Calu3 (cell line): ENCODE results near the gene FANCI. TPM values are rescaled to one million over a fixed set of nuclear protein-coding genes. Genes with fewer than 3 reads are reported as not detected.

Source experiments
- BruUV-seq: library from RNA; stranded (reverse); fragments of 400-500 nt; replicated peaks from 2 replicates; lab custom pipeline; 2021; lab: Mats Ljungman, UMichigan
- CTCF ChIA-PET: fragments of 300-600 bp; sonication (Branson Sonifier 250); formaldehyde crosslinking; loops from one replicate; lab custom pipeline; 2022; ENCODE audit warnings: antibody characterized with exemption; lab: Charles Lee
- DNase-seq: peaks from one replicate; pipeline ENCODE4 v3.0.0; 2022
- H3K27ac Mint-ChIP-seq: one replicate; pipeline ENCODE4 v1.8.0; 2022; ENCODE audit warnings: mixed read lengths; ENCODE audit not compliant: unreplicated experiment
- H3K27me3 Mint-ChIP-seq: one replicate; pipeline ENCODE4 v1.8.0; 2022; ENCODE audit warnings: mixed read lengths; ENCODE audit not compliant: unreplicated experiment
- H3K36me3 Mint-ChIP-seq: one replicate; pipeline ENCODE4 v1.8.0; 2022; ENCODE audit warnings: mild to moderate bottlenecking, moderate library complexity, mixed read lengths; ENCODE audit not compliant: insufficient read depth, unreplicated experiment
- H3K4me1 Mint-ChIP-seq: one replicate; pipeline ENCODE4 v1.8.0; 2022; ENCODE audit warnings: mild to moderate bottlenecking, low read depth, mixed read lengths; ENCODE audit not compliant: unreplicated experiment
- H3K4me3 Mint-ChIP-seq: one replicate; pipeline ENCODE4 v1.8.0; 2022; ENCODE audit warnings: mild to moderate bottlenecking, low read depth, moderate library complexity, mixed read lengths; ENCODE audit not compliant: unreplicated experiment
- H3K9me3 Mint-ChIP-seq: one replicate; pipeline ENCODE4 v1.8.0; 2022; ENCODE audit warnings: low read depth, mixed read lengths; ENCODE audit not compliant: unreplicated experiment
- intact Hi-C: fragments of 100-400 bp; cut with micrococcal nuclease; formaldehyde crosslinking; loops from one replicate; pipeline ENCODE4 v1.10.0; 2022; ENCODE audit not compliant: unreplicated experiment
- total RNA-seq: library from RNA; stranded (reverse); gene quantifications from 2 replicates; pipeline ENCODE4 v1.2.3, GENCODE V29; 2022
- TF ChIP-seq, protein P1 (sequence below): fragments of 200-600 bp; IDR thresholded peaks from one replicate; pipeline ENCODE4 v1.8.0; 2022; ENCODE audit warnings: antibody characterized with exemption; ENCODE audit not compliant: unreplicated experiment

The FANCI gene
- total RNA-seq, 1 experiment from 2014 or later = 138 TPM

- intact Hi-C loops = no loop called here
- H3K36me3 Mint-ChIP-seq = peaks cover 31% of the 10 kb centered on the region
Observed at GRCh38 chr15:89293012-89293411, 49.2 kb downstream of the FANCI start.

DNA sequence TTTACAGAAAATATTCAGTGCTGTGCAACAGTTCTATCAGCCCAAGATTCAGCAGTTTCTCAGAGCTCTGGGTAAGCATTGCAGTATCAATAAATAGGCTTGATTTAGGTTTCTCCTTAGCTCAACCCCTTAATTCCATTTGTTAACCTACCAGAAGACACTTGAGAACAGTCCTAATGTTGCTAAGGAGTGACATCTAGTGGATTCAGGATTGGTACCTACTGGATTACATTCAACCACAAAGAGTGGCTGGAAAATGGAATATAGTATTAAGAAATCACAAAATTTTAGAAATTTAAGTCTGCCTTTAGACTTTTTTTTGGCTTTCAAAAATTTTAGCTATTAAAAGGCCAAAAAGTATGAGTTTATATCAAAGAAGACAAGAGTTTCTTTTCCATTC, 56.1 kb downstream of the FANCI start:
- no peaks in the 10 kb centered on the region for H3K4me1 Mint-ChIP-seq
- CTCF ChIA-PET = interaction anchor here (0.6 to 0.8 kb wide), 4 partner anchors 11 to 95 kb away, joined by 3 to 4 read pairs (median 3); partner anchors contain the start of gene FANCI
- H3K4me3 Mint-ChIP-seq = no peak overlapping the region
- TF ChIP-seq, protein P1, sequence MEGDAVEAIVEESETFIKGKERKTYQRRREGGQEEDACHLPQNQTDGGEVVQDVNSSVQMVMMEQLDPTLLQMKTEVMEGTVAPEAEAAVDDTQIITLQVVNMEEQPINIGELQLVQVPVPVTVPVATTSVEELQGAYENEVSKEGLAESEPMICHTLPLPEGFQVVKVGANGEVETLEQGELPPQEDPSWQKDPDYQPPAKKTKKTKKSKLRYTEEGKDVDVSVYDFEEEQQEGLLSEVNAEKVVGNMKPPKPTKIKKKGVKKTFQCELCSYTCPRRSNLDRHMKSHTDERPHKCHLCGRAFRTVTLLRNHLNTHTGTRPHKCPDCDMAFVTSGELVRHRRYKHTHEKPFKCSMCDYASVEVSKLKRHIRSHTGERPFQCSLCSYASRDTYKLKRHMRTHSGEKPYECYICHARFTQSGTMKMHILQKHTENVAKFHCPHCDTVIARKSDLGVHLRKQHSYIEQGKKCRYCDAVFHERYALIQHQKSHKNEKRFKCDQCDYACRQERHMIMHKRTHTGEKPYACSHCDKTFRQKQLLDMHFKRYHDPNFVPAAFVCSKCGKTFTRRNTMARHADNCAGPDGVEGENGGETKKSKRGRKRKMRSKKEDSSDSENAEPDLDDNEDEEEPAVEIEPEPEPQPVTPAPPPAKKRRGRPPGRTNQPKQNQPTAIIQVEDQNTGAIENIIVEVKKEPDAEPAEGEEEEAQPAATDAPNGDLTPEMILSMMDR = no peak
- no peaks in the 10 kb centered on the region for H3K9me3 Mint-ChIP-seq
- H3K27me3 Mint-ChIP-seq = no peaks in the 10 kb centered on the region
- H3K36me3 Mint-ChIP-seq = peaks cover 25% of the 10 kb centered on the region
- H3K27ac Mint-ChIP-seq = no peak overlapping the region
- BruUV-seq = no TSS peak
- intact Hi-C loops = loop anchor here (2.0 kb wide), 1 partner anchor 93 kb away; no protein-coding TSS in a partner anchor
- DNase-seq = no peak

More at GRCh38 chr15:89293012-89293411, 49.2 kb downstream of the FANCI start:
- no peak overlapping the region for H3K4me3 Mint-ChIP-seq
- CTCF ChIA-PET = no interaction called here
- no peak overlapping the region for H3K27ac Mint-ChIP-seq
- no peaks in the 10 kb centered on the region for H3K4me1 Mint-ChIP-seq
- H3K27me3 Mint-ChIP-seq = no peaks in the 10 kb centered on the region
- TF ChIP-seq, protein P1 = no peak
- DNase-seq = no peak
- BruUV-seq = no TSS peak
- no peaks in the 10 kb centered on the region for H3K9me3 Mint-ChIP-seq

DNA sequence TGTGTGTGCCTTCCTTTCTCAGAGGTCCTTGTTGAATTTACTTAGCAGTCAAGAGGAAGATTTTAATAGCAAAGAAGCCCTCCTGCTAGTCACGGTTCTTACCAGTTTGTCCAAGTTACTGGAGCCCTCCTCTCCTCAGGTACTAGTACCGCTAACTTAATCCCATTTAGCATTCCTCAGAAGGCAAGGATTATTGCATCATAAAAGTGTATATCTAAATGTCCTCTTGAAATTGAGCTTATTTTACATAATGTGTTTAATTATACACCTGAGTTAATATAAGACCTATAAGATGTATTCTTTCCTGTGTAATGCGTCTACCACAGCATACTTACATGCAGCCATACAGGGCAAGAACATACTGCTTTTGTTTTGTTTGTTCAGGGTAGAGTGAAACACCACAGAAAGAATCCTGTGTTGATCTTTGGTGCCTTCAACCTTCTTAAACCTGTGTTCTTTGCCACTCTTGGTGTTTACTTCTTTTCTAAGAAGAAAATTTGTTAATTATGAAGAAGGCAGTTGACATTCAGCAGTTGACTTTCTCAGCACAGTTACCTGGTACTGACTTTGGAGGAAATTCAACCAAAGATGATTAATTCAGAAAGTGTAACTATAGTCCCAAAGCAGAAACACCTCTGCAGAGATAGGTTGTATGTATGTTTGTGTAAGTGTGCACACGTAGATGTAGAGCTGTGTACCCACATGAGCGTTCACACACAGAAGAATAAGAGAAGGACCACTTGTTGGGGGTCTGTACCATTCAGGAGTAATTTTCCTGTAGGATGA, 57.7 kb downstream of the FANCI start:
- peaks cover 33% of the 10 kb centered on the region for H3K36me3 Mint-ChIP-seq
- H3K27ac Mint-ChIP-seq = no peak overlapping the region
- BruUV-seq = no TSS peak
- no peak overlapping the region for H3K4me3 Mint-ChIP-seq
- DNase-seq = no peak
- H3K9me3 Mint-ChIP-seq = no peaks in the 10 kb centered on the region
- H3K27me3 Mint-ChIP-seq = no peaks in the 10 kb centered on the region
- TF ChIP-seq, protein P1 = no peak
- intact Hi-C loops = loop anchor here (2.0 kb wide), 1 partner anchor 95 kb away; no protein-coding TSS in a partner anchor
- no peaks in the 10 kb centered on the region for H3K4me1 Mint-ChIP-seq
- CTCF ChIA-PET = interaction anchor here (0.7 kb wide), 1 partner anchor 16 kb away, joined by 3 read pairs; no protein-coding TSS in a partner anchor

DNA sequence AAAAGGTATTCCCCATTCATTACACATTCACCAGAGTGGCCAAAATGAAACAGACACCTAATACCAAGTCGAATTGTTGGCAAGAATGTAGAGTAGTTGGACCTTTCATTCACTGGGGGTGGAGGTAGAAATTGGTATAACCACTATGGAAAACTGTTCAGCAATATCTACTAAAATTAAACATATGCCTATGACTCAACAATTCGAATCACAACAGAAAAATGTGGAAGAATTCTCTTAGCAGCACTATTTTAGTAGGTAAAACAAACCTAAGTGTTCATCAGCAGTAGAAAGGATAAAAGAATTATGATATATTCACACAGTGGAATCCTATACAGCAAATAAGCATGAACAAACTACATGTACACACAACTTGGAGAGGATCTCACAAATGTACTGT, 60.2 kb downstream of the FANCI start:
- H3K4me1 Mint-ChIP-seq = no peaks in the 10 kb centered on the region
- no peak overlapping the region for H3K27ac Mint-ChIP-seq
- no peaks in the 10 kb centered on the region for H3K9me3 Mint-ChIP-seq
- TF ChIP-seq, protein P1 = no peak
- intact Hi-C loops = no loop called here
- no peak overlapping the region for H3K4me3 Mint-ChIP-seq
- BruUV-seq = no TSS peak
- no peaks in the 10 kb centered on the region for H3K27me3 Mint-ChIP-seq
- no peak for DNase-seq
- H3K36me3 Mint-ChIP-seq = peaks cover 37% of the 10 kb centered on the region
- CTCF ChIA-PET = no interaction called here
